GM23248 (cell line): Measurements from ENCODE around the gene CCDC191. TPM values are rescaled to one million over a fixed set of nuclear protein-coding genes. Genes with fewer than 3 reads are reported as not detected.

ENCODE experiments used
- DNase-seq: peaks from one replicate; pipeline ENCODE4 v3.0.0-alpha.2; 2015
- H2AFZ ChIP-seq: fragments of 200-600 bp; sonication (generic); 2 replicates; pipeline ENCODE4 v1.6.1; 2016; ENCODE audit warnings: antibody characterized with exemption
- H3F3A ChIP-seq: fragments of 200-600 bp; sonication (generic); 2 replicates; pipeline ENCODE4 v1.6.1; 2016; ENCODE audit warnings: mild to moderate bottlenecking, antibody characterized with exemption, mixed run types; ENCODE audit not compliant: insufficient read depth
- H3K27ac ChIP-seq: fragments of 200-600 bp; sonication (generic); 2 replicates; pipeline ENCODE4 v1.5.1; 2016; ENCODE audit warnings: mild to moderate bottlenecking
- H3K27me3 ChIP-seq: fragments of 200-600 bp; sonication (generic); replicated peaks from 2 replicates; pipeline ENCODE4 v1.6.1; 2016; ENCODE audit warnings: mild to moderate bottlenecking; ENCODE audit not compliant: insufficient read depth
- H3K36me3 ChIP-seq: fragments of 200-600 bp; sonication (generic); 2 replicates; pipeline ENCODE4 v1.6.1; 2016; ENCODE audit warnings: low read depth, mild to moderate bottlenecking
- H3K4me1 ChIP-seq: fragments of 200-600 bp; sonication (generic); 2 replicates; pipeline ENCODE4 v1.6.1; 2016; ENCODE audit warnings: mild to moderate bottlenecking; ENCODE audit not compliant: insufficient read depth
- H3K4me2 ChIP-seq: fragments of 200-600 bp; sonication (generic); one replicate; pipeline ENCODE4 v1.6.1; 2016; ENCODE audit warnings: mild to moderate bottlenecking; ENCODE audit not compliant: unreplicated experiment
- H3K4me3 ChIP-seq: fragments of 200-600 bp; sonication (generic); 2 replicates; pipeline ENCODE4 v1.5.1; 2016; ENCODE audit warnings: mild to moderate bottlenecking
- H3K79me2 ChIP-seq: fragments of 200-600 bp; sonication (generic); 2 replicates; pipeline ENCODE4 v1.6.1; 2016; ENCODE audit warnings: mild to moderate bottlenecking; ENCODE audit not compliant: insufficient read depth
- H3K9ac ChIP-seq: fragments of 200-600 bp; sonication (generic); 2 replicates; pipeline ENCODE4 v1.6.1; 2016; ENCODE audit warnings: mild to moderate bottlenecking
- H3K9me2 ChIP-seq: fragments of 200-600 bp; sonication (generic); 2 replicates; pipeline ENCODE4 v1.6.1; 2016; ENCODE audit warnings: mixed run types, mild to moderate bottlenecking, moderate library complexity; ENCODE audit not compliant: insufficient read depth
- H3K9me3 ChIP-seq: fragments of 200-600 bp; sonication (generic); one replicate; pipeline ENCODE4 v1.6.1; 2017; ENCODE audit warnings: low read depth
- H4K20me1 ChIP-seq: fragments of 200-600 bp; sonication (generic); 2 replicates; pipeline ENCODE4 v1.6.0; 2016; ENCODE audit not compliant: insufficient read depth
- EZH2 ChIP-seq: fragments of 200-600 bp; sonication (generic); IDR thresholded peaks from 2 replicates; pipeline ENCODE4 v1.6.1; 2018; ENCODE audit warnings: antibody characterized with exemption, mild to moderate bottlenecking; ENCODE audit not compliant: insufficient read depth, poor library complexity, severe bottlenecking
- EZH2phosphoT487 ChIP-seq: fragments of 200-600 bp; sonication (generic); IDR thresholded peaks from 2 replicates; pipeline ENCODE4 v1.6.1; 2018; ENCODE audit warnings: antibody characterized with exemption, moderate library complexity, mild to moderate bottlenecking, low read depth; ENCODE audit not compliant: insufficient read depth
- WGBS, 2 experiments: methylation state at CpG; one replicate each; pipeline ENCODE4 v1.1.6; 2015 to 2017; ENCODE audit warnings: low lambda C conversion rate in 2 of 2, low coverage in 1 of 2; ENCODE audit errors: missing lambda C conversion rate in 2 of 2; 5-methylcytosine and 5-hydroxymethylcytosine counted together
- in situ Hi-C: fragments of 300-500 bp; cut with MboI; formaldehyde crosslinking; loops from 2 replicates; pipeline ENCODE4 v1.15.0; 2020
- polyA plus RNA-seq: library from polyadenylated mRNA; unstranded; fragments of >200 nt; fragmentation: Nextera tagmentation; extraction: Ambion mirVana; gene quantifications from 2 replicates; pipeline ENCODE4 v1.2.1, GENCODE V29; 2016
- total RNA-seq: library from RNA; depleted of rRNA; stranded (reverse); fragments of >200 nt; shearing (Covaris generic); gene quantifications from 2 replicates; pipeline ENCODE4 v1.2.3, GENCODE V29; 2014

Gene CCDC191
- total and polyA plus RNA-seq, 2 experiments from 2014 or later: 0.43 to 1.5 TPM

DNA sequence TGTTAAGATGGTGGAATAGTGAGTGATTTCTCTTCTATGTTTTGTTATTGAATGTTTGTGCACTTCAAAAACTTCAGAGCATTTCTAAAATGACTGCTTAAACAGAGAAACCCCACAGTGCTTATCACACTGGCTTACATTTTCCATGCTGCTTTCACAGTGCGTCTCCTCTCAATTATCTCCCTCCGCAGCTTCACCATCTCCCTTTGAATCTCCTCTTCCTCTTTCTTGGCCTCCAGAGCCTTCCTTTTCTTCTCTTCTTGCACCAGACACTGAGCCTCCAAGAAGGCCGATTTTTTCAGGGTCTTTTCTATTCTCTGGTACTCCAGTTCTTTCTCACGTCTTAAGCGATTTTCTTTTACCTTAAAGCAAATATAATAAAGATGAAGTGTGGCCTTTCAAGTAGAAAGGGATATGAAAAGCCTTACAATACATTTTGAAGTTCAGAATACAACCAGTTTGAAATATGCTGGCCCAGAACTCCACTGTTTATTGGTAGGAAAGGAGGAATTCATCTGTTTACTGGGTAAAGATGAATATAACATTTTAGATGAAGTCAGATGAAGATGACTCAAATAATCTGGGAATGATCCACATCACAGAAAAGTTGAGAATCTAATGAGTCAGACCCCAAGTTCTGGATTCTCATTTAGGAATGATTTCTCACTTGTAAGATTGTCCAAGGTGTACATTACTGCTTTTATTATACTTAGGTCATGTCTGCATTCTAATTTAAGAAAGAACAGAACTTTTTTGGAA lies 21.4 kb downstream of the CCDC191 start:
- Histone ChIP-seq H3K9ac (no peak overlapping the region), H3K36me3 (no peaks in the 10 kb centered on the region; the same call in 1 of the 2 replicates), H3K4me3 (no peak overlapping the region), H3K79me2 (no peaks in the 10 kb centered on the region), H3F3A (peaks cover 11% of the 10 kb centered on the region), H3K4me1 (peaks cover 17% of the 10 kb centered on the region), H2AFZ (no peak overlapping the region), H3K4me2 (no peak overlapping the region), H3K9me2 (no peaks in the 10 kb centered on the region; the same call in 1 of the 2 replicates), H4K20me1 (no peaks in the 10 kb centered on the region), H3K27me3 (no peaks in the 10 kb centered on the region), H3K27ac (0 out of 2 replicates have a peak overlapping the region, but pooled peaks have one; percentile 22), H3K9me3 (no peaks in the 10 kb centered on the region)
- TF ChIP-seq EZH2 (no peak), EZH2phosphoT487 (no peak)
- in situ Hi-C loops: no loop called here
- DNase-seq: peak; percentile 74
- 93 to 94% methylated on average over 5 of the region's 5 CpGs for WGBS, 2 experiments

DNA sequence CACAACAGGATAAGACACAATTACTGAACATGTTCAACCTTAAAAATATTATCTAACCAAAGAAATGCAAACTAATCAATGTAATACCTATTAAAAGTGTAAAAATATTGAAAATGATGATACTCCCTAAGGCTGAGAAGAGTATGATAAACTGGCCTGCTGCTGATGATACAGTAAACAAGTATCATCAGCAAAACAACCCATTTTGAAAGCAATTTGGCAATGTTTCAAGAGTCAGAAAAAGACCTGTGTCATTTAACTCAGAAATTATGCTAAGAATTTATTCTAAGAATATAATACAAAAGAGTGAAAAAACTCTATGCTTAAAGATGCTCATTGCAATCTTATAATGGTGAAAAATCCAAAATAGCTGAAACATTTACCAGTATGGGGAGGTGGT lies 22.1 kb downstream of the CCDC191 start:
- peaks cover 11% of the 10 kb centered on the region for H3F3A ChIP-seq
- H3K4me1 ChIP-seq: peaks cover 17% of the 10 kb centered on the region
- in situ Hi-C loops: no loop called here
- TF ChIP-seq EZH2 (no peak), EZH2phosphoT487 (no peak)
- no peak for DNase-seq
- H3K9ac ChIP-seq: no peak overlapping the region
- no peaks in the 10 kb centered on the region for H3K79me2 ChIP-seq
- H3K27ac ChIP-seq: no peak overlapping the region
- no peak overlapping the region for H2AFZ ChIP-seq
- H3K9me3 ChIP-seq: no peaks in the 10 kb centered on the region
- no peaks in the 10 kb centered on the region for H3K27me3 ChIP-seq
- no peaks in the 10 kb centered on the region; the same call in 1 of the 2 replicates for H3K9me2 ChIP-seq
- no peaks in the 10 kb centered on the region for H4K20me1 ChIP-seq
- no peak overlapping the region for H3K4me3 ChIP-seq
- no peak overlapping the region for H3K4me2 ChIP-seq
- H3K36me3 ChIP-seq: no peaks in the 10 kb centered on the region; the same call in 1 of the 2 replicates

DNA sequence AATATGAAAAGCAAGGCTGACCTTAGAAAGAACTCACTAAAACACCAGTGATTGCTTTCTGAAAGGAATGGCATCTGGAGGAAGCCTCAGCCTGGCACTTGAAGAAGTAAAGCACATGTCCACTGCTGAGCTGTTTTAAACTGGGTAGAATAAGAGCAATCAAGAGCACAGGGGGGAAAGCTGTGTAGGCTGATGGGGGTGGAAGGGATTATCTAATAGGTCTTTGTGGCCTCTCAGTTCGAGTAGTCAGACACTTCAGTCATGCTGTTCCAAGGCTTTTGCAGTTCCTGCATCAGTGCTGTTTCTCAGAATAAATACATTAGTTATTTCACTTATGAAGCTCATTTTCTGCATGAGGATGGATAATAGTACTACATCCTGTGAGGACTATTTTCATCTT lies 22.6 kb downstream of the CCDC191 start:
- Histone ChIP-seq H3K4me1 (peaks cover 17% of the 10 kb centered on the region), H3K4me3 (no peak overlapping the region), H3K36me3 (no peaks in the 10 kb centered on the region; the same call in 1 of the 2 replicates), H3K27ac (no peak overlapping the region), H3K9me2 (no peaks in the 10 kb centered on the region; the same call in 1 of the 2 replicates), H3K27me3 (no peaks in the 10 kb centered on the region), H3K9me3 (no peaks in the 10 kb centered on the region), H3F3A (peaks cover 11% of the 10 kb centered on the region), H3K4me2 (no peak overlapping the region), H3K79me2 (no peaks in the 10 kb centered on the region), H2AFZ (no peak overlapping the region), H3K9ac (no peak overlapping the region), H4K20me1 (no peaks in the 10 kb centered on the region)
- DNase-seq: no peak
- in situ Hi-C loops: no loop called here
- WGBS, 2 experiments: 71 to 79% methylated on average over 1 of the region's 1 CpG
- TF ChIP-seq EZH2phosphoT487: no peak
- no peak for TF ChIP-seq EZH2

DNA sequence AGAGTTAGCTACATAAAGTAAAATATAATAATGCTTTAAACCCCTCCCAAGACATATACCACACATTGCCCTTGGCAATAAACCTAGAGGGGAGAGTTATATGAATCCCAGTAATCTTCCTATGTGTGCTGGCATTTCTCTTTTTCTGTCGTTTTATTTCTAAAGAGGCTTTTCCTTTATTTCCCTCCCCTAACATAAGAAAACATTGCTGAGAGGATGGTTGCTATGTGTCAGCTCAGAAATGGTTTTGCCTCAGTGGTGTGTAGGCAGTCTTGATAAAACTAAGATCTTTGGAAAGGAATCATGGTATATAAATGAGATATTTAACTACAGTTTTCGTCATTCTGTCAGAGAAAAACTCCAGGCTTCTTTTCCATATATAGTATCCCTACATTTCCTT lies 30.0 kb downstream of the CCDC191 start:
- Histone ChIP-seq H3K9me3 (no peaks in the 10 kb centered on the region), H2AFZ (no peak overlapping the region), H3K27me3 (no peaks in the 10 kb centered on the region), H3K79me2 (no peaks in the 10 kb centered on the region), H4K20me1 (no peaks in the 10 kb centered on the region), H3K36me3 (no peaks in the 10 kb centered on the region), H3K4me3 (no peak overlapping the region), H3K9ac (no peak overlapping the region), H3K4me1 (no peaks in the 10 kb centered on the region), H3K9me2 (no peaks in the 10 kb centered on the region), H3K27ac (no peak overlapping the region), H3F3A (no peaks in the 10 kb centered on the region), H3K4me2 (no peak overlapping the region)
- DNase-seq: no peak
- in situ Hi-C loops: no loop called here
- WGBS, 2 experiments: 54 to 60% methylated on average over 2 of the region's 2 CpGs
- TF ChIP-seq EZH2phosphoT487: no peak
- TF ChIP-seq EZH2: no peak
